ENCODE data around the gene ERFE.

The ERFE gene

DNA sequence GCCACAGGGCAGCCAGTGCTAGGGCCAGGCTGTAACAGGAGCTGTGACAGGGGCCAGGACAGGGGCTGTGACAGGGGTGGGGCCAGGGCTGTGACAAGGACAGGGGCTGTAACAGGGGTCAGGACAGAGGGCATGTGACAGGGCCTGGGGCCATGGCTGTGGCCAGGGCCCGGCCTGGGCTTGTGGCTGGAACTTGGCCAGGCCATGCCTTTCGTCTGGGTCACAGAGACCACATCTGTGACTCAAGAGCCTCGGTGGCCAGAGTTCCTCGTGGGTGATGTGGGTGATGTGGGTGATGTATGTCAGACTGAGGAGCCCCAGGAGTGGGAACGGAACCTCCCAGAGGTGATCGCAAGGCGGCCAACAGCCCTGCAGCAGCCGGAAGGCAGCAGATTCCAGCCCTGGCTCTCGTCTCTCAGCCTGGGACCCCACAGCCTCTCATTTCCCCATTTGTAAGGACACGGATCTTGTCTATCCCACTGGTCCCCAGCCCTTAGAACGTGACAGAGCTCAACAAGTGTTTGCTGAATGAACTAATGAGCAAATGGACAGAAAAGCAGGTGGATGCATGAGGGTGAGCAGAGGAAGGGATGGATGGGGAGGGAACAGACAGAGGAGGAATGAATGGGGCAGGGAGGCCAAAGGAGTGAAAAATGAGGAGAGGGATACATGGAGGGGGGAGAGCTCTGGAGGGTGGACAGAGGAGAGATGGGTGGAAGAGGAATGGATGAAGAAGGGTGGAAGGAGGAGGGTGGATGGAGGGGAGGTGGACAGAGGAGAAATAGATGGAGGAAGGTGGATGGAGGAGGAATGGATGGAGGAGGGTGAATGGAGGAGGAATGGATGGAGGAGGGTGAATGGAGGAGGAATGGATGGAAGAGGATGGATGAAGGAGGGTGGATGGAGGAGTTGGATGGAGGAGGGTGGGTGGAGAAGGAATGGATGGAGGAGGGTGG lies 41.3 kb upstream of the ERFE start:
- no peak for DNase-seq (ENCODE audit: low read depth)
- TF ChIP-seq, protein P1, sequence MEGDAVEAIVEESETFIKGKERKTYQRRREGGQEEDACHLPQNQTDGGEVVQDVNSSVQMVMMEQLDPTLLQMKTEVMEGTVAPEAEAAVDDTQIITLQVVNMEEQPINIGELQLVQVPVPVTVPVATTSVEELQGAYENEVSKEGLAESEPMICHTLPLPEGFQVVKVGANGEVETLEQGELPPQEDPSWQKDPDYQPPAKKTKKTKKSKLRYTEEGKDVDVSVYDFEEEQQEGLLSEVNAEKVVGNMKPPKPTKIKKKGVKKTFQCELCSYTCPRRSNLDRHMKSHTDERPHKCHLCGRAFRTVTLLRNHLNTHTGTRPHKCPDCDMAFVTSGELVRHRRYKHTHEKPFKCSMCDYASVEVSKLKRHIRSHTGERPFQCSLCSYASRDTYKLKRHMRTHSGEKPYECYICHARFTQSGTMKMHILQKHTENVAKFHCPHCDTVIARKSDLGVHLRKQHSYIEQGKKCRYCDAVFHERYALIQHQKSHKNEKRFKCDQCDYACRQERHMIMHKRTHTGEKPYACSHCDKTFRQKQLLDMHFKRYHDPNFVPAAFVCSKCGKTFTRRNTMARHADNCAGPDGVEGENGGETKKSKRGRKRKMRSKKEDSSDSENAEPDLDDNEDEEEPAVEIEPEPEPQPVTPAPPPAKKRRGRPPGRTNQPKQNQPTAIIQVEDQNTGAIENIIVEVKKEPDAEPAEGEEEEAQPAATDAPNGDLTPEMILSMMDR (IDR thresholded peaks at IDR 0.05; ENCODE audit: low read depth, low read length, missing control alignments) = no peak
- H3K4me3 ChIP-seq (ENCODE audit: low read depth, low read length) = no peak overlapping the region
- in situ Hi-C loops (cut with HindIII; ENCODE audit: low sequenced_read_pairs) = no loop called here

DNA sequence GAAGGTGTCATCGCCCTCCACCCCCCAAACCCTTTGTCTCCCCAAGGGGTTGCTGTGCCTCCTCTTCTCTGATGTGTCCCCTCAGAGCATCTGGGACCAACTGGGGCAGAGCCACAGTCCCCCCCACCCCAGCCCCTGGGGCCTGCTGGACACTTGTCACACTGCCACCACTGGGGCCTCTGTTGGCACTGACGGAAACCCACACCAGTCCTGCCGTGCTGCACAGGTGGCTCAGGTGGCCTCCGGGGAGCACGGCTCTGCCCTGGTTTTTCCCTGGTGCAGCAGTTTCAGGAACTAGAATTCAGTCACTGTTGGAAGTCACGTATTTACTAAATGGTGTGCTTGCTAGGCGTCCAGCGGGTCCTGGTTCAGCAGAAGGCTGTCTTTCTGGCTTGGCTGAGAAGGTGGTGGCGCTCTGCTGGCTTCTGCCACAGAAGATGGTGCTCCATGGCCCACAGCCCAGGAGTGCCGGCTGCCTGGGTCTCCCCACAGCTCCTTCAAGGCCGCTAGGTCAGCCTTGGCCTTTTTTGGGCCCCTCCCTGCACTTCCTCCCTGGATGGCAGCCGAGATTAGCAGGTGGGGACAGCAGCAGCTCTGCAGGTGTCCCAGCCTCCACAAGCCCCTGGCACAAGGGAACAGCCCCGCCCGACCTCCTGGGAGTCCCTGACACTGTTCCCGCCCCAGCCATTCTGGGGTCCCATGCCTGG lies 38.9 kb upstream of the ERFE start:
- DNase-seq (ENCODE audit: low read depth) = no peak
- in situ Hi-C loops (cut with HindIII; ENCODE audit: low sequenced_read_pairs) = no loop called here

DNA sequence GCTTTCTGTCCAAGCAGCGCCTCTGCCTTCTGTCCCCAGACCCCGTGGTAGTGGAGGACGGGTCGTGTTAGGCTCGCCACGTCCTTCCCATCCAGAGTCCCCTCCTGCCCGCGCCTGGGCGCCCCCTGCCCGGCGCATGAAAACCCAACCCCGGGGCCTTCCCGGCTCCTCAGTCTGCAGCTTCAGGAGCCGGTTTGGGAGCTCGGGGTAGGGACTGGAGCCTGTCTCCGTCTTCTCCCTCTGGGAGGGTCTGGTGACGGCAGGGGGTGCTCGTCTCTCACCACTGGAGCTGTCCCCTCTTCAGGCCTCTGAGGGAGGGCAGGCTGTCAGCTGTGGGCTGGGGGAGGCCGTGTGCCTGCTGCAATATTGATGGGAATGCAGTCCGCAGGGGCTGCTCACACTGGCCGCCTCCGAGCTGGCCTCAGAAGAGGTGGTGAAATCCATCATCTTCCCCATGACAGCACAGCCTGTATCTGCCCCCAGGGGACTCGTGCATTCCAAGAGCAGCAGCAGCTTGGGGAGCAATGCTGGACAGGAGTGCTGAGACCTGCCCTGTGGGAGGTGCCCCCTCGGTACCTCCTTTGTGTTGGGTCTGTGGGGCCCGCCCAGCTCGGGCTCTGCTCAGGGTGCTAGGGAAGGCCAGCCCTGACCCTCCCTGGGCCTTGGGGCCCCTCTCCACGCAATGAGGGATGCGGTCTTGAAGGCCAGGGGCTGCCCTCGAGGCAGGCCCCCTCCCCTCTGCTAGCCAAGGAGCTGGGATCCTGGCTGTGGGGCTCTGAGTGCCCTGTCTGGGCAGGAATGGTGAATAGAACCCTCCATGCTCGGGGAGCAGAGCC lies 38.1 kb upstream of the ERFE start:
- in situ Hi-C loops (cut with HindIII; ENCODE audit: low sequenced_read_pairs) = no loop called here
- DNase-seq (ENCODE audit: low read depth) = no peak
- TF ChIP-seq, protein P1 (IDR thresholded peaks at IDR 0.05; ENCODE audit: low read depth, low read length, missing control alignments) = no peak

More for the DNA sequence above, 38.9 kb upstream of the ERFE start:
- H3K4me3 ChIP-seq (ENCODE audit: low read depth, low read length) = no peak overlapping the region
- TF ChIP-seq, protein P1 (IDR thresholded peaks at IDR 0.05; ENCODE audit: low read depth, low read length, missing control alignments) = no peak

DNA sequence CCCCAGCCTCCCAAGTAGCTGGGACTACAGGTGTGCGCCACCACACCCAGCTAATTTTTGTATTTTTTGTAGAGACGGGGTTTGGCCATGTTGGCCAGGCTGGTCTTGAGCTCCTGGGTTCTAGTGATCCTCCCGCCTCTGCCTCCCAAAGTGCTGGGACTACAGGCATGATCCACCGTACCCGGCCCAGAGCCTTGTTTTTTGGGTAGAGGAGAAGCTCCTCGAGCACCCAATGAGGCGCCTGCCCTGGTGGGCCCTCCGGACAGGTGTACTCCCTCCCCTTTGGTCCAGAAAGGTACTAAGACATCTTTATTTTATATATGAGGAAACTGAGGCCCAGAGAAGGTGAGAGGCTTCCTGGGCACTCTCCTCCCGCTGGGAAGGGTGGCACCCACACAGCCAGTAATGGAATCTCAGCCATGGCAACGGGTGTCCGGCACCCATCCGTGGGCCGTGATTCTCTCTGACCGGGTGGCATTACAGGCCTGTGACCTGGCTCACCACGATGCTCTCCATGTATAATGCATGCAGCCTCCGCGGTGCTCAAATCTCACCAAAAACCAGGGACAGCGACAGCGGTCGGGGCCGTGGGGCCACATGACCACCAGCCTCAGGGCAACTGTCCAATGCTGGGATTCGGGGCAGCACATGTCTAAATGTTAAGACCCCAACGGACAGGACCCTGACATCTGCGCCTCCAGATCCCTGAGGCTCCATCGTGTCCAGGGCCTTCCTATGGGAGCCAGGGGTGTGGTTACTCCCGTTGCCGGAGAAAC lies 37.1 kb upstream of the ERFE start:
- in situ Hi-C loops (cut with HindIII; ENCODE audit: low sequenced_read_pairs) = no loop called here
- no peak overlapping the region for H3K4me3 ChIP-seq (ENCODE audit: low read depth, low read length)
- DNase-seq (ENCODE audit: low read depth) = no peak
- TF ChIP-seq, protein P1 (IDR thresholded peaks at IDR 0.05; ENCODE audit: low read depth, low read length, missing control alignments) = no peak

More for the DNA sequence above, 38.1 kb upstream of the ERFE start:
- H3K4me3 ChIP-seq (ENCODE audit: low read depth, low read length) = no peak overlapping the region

DNA sequence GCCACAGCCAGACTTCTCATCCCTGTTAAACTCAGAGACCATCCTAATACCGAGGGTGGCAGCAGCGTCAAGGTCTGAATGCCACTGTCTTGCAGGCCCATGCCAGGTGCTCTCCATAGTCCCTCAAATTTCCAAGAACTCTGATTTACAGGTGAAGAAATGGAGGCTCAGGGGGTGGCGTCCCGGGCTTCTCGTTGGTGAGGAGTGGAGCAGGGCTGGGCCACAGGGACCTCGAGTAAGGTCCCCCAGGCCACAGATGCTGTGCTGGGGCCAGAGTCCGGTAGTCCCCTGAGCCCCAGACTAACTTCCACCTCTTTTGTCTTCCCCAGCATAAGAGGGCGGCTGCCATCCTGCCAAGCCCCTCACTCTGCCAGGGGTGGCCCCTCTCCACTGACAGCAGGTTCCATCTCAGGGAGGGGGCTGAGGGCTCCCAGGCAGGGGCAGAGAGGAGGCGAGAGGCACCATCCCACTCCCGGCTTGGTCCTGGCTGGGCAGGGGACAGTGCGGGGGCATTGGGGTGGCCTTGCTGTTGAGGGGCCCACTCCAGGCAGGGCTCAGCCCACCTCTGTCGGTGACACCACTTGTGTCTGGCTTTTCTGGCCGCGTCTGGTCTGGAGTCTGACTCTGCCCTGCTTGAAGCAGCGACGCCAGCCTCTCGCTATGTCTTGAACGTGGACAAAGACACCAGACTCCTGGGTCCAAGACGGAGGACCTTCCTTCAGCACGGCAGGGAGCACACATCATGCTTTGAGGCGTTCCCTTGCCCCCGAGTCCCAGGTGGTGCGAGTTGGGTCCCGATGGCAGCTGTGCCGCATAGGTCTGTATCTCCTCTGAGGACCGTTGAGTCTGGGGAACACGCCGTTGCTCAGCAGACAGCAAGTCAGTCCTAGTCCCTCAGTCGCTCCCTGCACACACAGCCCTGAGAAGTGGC lies 36.2 kb upstream of the ERFE start:
- no peak for DNase-seq (ENCODE audit: low read depth)
- in situ Hi-C loops (cut with HindIII; ENCODE audit: low sequenced_read_pairs) = no loop called here

More for the DNA sequence above, 36.2 kb upstream of the ERFE start:
- TF ChIP-seq, protein P1 (IDR thresholded peaks at IDR 0.05; ENCODE audit: low read depth, low read length, missing control alignments) = no peak
- no peak overlapping the region for H3K4me3 ChIP-seq (ENCODE audit: low read depth, low read length)
